Measurements from ENCODE around the gene FGF23.

Gene FGF23

DNA sequence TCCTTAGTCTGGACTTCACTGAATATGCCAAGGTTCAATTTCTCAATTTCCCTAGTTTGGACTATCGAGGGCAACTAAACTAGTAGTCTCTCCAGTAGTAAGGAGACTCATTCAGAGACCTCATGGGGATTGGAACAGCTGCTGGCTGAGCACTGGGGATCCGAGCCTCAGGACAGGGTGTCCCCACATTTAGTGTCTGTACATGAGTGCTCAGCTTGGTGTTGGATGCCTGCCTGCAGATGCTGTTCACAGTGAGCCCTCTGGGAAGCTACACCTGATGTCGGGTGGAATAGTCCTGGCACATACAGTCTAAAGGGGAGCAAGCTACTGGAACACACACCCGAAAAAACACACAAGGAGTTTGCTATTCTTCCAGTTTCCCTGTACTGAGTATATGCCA is 820 bp upstream of the FGF23 start:
- DNase-seq = no peak

DNA sequence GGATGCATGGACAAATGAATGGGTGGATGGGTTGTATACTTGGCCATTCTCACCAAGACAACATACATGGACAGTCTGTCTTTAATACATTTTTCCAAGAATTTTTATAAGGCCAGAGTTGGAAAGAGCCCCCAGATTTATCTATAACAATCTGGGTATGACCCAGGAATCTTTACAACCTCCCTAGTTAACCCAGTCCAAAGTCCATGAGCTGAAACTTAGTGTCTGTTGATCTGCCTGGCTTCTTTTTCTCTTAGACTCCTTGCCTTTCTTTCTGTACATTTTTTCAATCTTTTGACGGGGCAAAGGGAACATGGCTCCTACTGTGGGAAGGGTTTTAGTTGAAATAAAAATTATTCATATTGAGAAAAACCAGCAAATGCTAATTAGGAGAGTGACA is 740 bp downstream of the FGF23 start:
- DNase-seq = no peak

DNA sequence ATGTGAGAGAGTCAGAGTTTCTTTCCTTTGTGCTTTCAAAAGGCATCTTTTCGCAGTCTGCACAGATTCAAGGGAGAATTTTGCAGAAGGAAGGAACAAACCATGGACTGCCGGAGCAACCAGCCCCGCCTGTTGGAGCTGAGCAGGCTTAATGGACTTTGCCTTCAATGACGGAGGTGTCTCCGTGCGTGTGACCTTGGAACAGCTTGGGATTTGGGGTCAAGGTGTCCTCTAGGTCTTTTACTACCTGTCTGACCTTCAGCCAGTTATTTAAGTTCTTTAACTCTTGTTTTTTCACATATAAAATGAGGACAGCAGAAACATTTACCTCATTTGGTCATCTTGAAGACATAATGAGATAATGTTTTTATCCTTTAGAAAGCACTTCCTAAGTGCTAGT is 4.1 kb downstream of the FGF23 start:
- DNase-seq = no peak

GRCh38 chr12:4372653-4373052 is 6.9 kb downstream of the FGF23 start:
- no peak for DNase-seq

GRCh38 chr12:4370265-4370664 is 9.2 kb downstream of the FGF23 start:
- no peak for DNase-seq

DNA sequence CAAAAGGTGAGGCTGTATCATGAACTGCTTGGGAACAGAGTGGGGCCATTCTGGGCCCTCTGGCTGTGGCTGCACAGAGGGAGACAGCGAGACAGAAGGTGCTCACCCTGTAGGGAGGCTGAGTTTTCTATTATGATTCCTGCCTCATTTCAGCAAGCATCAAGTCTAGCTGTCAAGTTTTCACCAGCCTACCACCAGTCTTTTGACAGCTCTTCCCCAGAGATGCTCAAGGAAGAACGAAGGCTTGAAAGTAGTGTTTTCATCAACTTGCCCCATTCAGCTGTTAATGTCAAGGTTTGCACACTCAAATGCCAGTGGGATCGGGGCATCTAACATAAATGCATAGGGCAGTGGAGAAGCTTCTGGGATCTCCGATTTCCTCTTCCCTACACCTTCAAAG is 10.0 kb downstream of the FGF23 start:
- no peak for DNase-seq

DNA sequence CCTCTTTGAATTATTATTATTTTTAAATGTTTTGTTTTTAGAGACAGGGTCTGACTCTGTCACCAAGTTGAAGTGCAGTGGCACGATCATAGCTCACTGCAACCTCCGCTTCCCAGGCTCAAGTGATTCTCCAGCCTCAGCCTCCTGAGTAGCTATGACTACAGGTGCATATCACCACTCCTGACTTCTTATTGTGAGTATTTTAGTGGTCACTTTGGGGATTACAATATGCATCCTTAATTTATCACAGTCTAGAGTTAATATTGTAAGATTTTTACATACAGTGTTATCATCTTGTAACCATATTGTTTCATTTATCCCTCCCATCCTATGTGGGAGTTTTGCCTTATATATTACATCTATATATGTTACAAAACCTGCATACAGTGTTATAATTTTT is 13.4 kb downstream of the FGF23 start:
- no peak for DNase-seq

DNA sequence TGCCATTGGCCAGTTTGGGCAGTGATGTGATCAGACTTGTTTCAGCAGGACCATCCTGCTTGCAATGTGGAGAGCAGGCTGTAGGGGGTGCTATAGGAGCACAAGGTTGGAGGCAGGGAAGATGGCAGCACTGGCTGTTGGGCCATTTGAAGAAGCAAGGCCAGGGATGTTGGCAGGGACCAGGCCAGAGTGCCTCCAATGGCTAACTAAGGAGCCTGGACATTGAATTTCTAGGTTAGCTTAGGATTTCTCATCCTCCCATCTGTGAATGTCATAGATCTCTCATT is 23.5 kb downstream of the FGF23 start:
- peak; percentile 75 to 81 for DNase-seq

DNA sequence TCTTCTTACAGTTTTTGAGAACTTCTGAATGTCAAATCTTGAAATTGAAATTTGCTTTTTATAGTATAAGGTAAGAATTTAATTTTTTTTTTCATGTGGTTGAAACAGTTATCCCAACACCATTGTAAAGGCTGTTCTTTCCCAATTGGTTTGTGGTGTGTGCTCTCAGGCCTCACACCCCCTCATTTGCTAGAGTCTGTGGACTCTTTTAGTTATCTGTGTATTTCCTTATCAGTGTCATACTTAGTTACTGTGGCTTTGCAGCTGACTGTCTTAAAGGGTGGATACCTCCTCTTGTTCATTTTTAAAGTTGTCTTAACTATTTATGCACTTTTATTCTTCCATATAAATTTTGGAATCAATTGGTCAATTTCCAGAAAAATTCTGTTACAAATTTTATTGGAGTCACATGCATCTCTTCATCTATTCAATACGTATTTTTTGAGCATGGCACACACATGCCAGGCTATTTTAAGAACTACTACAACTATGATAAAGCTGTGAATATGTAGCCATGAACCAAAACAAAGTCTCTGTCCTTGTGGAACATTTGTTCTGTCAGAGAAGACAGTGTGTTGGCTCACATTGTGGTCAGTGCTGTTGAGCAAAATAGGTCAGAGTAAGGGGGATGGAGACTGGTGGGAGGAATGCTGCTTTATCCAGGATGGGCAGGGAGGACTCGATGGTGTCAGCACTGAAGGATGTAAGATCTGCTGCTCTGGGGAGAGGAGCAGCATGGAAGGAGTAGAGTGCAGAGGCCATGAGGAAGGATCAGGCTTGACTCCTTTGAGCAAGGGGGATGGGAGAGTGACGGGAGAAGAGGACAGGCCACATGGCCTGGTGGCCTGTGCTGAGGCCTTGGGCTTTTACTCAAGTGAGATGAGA is 24.1 kb downstream of the FGF23 start:
- no peak for DNase-seq

DNA sequence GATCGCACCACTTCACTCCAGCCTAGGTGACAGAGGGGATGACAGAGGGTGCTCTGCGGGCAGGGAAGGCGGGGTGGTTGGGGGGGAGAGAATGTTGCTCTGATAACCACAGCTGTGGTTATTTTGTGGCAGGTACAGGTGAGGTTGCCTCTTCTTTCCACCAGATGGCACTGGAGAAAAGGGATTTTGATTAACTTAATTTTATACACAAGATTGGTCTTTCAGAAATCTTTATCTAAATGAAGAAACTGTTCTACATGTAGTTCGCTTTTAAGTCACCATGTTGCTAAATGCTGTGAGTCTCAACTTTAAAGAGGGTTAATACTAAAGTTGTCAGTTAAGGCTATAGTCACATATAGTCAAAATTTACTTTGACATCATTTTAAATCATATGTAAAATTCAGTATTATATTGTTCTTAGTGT is 25.7 kb downstream of the FGF23 start:
- DNase-seq = peak in 1 of 2 experiments; percentile 11

DNA sequence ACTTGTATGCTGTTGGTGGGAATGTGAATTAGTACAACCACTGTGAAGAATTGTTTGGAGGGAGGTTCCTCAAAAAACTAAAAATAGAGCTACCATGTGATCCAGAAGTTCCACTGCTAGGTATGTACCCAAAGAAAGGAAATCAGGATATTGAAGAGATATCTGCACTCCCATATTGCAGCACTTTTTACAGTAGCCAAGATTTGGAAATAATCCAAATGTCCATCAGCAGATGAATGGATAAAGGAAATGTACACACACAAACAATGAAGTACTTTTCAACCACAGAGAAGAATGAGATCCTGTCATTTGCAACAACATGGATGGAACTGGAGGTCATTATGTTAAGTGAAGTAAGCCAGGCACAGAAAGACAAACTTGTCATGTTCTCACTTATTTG is 32.6 kb downstream of the FGF23 start:
- DNase-seq = no peak

DNA sequence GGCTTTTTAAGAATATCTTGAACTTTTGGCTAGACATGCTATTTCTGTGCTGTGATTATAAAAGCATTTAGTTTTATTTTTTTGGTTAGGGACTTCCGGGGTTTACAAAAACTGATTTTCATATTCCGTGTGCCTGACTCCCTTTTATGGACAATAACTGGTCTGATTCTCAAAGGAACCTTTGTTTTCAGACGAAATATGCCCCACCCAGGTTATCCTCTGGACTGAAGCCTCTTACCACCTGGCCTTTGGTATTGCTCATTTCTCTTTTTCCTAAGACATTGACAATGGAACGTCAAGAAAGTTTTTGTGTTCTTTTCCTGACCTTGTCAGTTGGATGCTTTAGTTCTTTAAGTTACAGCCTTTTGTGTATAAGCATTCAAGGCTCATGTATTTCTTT is 47.7 kb downstream of the FGF23 start:
- no peak for DNase-seq

GRCh38 chr12:4331221-4331620 is 48.3 kb downstream of the FGF23 start:
- no peak for DNase-seq

DNA sequence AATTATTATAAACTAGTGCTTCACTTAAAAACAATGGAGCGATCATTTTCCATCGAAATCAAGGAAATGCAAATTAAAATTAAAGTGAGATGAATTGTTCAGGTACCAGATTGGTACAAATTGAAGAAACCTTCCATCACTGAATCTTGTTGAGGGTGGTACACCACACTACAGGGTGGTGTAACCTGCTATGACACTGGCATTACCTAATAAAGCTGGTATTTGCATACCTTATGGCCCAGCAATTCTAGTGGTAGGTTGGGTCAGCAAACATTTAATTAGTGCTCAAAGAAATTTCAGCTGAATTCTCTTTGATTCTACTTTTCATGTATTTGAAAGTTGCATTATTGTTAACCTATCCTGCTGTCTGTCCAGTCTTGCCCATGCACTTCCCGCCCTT is 49.3 kb downstream of the FGF23 start:
- no peak for DNase-seq

DNA sequence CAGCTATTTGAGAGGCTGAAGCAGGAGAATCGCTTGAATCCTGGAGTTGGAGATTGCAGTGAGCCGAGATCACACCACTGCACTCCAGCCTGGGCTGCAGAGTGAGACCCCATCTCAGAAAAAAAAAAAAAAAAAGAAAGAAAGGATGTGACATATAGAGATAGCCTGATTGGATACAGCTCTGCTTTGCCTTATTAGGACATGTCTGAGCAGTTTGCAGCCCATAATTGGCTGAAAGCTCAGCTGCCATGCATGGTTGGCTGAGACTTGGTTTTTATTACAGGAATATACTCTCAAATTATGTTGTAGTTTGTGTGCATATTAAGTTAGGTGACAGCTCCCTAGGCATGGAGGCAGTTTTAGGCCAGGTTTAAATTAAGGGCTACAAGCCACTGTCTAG is 52.2 kb downstream of the FGF23 start:
- DNase-seq = no peak

DNA sequence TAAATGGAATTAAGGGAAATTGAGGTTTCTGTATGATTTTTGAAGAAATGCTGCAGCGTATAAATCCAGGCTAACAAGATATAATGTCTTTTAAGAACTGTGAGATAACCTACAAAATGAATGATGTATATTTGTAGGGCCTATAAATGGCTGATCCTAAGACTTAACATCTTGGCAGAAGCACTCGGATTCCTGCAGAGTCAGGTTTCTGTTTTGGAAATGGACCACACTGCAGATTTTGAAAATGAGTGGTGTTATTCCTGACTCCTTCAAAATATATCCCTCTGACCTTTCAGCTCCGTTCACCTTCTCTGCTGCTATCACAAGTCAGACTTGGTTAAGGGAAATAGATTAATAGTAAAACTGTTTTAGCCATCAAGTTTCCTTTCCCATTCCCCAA is 53.5 kb downstream of the FGF23 start:
- DNase-seq = no peak

DNA sequence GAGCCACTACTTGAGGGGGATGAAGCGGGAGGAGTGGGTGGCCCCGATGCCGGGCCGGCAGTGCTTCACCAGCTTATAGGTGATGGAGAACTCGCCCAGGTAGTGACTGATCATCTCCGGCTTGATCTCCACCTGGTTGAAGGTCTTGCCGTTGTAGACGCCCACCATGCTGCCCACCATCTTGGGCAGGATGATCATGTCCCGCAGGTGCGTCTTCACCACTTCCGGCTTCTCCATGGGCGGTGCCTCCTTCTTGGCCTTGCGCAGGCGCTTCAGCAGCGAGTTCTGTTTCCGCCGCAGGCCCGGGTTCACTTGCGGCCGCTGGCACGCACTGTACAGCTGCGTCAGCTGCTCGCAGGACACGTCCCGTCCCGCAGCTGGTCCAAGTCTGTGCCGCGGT is 55.1 kb downstream of the FGF23 start:
- DNase-seq = no peak

DNA sequence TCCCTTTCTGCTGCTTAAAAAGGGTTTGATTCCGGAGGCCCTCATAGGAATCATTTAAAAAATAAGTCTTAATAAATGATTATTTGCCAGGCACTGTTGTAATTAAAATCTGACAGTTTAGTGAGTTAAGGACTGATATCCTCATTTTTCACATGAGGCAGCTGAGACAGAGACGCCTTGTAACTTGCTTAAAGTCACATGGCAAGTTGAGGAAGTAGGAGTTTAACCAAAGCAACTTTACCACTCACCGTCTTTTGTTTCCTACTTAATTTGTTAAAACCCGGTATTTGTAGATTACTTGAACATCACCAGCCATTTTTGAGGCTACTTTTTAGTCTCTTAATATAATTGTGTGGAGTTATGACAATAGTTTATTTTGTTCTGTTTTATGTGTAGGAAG is 56.1 kb downstream of the FGF23 start:
- DNase-seq = no peak

GRCh38 chr12:4322726-4323125 is 56.8 kb downstream of the FGF23 start:
- DNase-seq = no peak

- DNase-seq = peak; percentile 87 to 90
Measured at GRCh38 chr12:4320853-4321701, 58.4 kb downstream of the FGF23 start, which contains the start of gene TIGAR. TSS of gene TIGAR (plus strand) at chr12:4321213. CDS start at chr12:4321272, 59 bp downstream.

GRCh38 chr12:4320497-4320852 is 59.0 kb downstream of the FGF23 start:
- DNase-seq = no peak
